PC-9 (cell line): Measurements from ENCODE around the gene GABRB1. TPM values are rescaled to one million over a fixed set of nuclear protein-coding genes. Genes with fewer than 3 reads are reported as not detected.

ENCODE experiments used
- BruUV-seq: library from RNA; stranded (reverse); fragments of 400-500 nt; replicated peaks from 2 replicates; lab custom pipeline; 2021; lab: Mats Ljungman, UMichigan
- CTCF ChIA-PET: fragments of 300-600 bp; sonication (Branson Sonifier 250); formaldehyde crosslinking; loops from one replicate; lab custom pipeline; 2022; ENCODE audit warnings: antibody characterized with exemption; lab: Charles Lee
- POLR2A ChIA-PET: fragments of 300-600 bp; sonication (Branson Sonifier 250); formaldehyde crosslinking; loops from one replicate; lab custom pipeline; 2022; ENCODE audit warnings: antibody characterized with exemption; ENCODE audit not compliant: unreplicated experiment; lab: Charles Lee
- DNase-seq, 2 experiments: peaks; one replicate each; pipeline versions ENCODE4 v3.0.0 to v3.0.0-alpha.2; 2015 to 2022; ENCODE audit warnings: mixed read lengths in 1 of 2
- H2AFZ ChIP-seq: fragments of 200-600 bp; sonication (generic); 2 replicates; pipeline ENCODE4 v1.8.1; 2017; ENCODE audit warnings: antibody characterized with exemption
- H3F3A ChIP-seq: fragments of 200-600 bp; sonication (generic); 2 replicates; pipeline ENCODE4 v1.8.1; 2017; ENCODE audit warnings: antibody characterized with exemption, mild to moderate bottlenecking, low read depth; ENCODE audit not compliant: insufficient read depth
- H3K27ac ChIP-seq: fragments of 200-600 bp; sonication (generic); 2 replicates; pipeline ENCODE4 v1.6.1; 2016; ENCODE audit warnings: mixed run types
- H3K27me3 ChIP-seq: fragments of 200-600 bp; sonication (generic); 2 replicates; pipeline ENCODE4 v1.6.1; 2016; ENCODE audit warnings: low read depth, mixed run types; ENCODE audit not compliant: insufficient read depth
- H3K36me3 ChIP-seq: fragments of 200-600 bp; sonication (generic); 2 replicates; pipeline ENCODE4 v1.6.1; 2016; ENCODE audit warnings: low read depth, mixed run types
- H3K4me1 ChIP-seq: fragments of 200-600 bp; sonication (generic); replicated peaks from 2 replicates; pipeline ENCODE4 v1.6.1; 2016; ENCODE audit warnings: mixed run types; ENCODE audit not compliant: insufficient read depth
- H3K4me2 ChIP-seq: fragments of 200-600 bp; sonication (generic); 2 replicates; pipeline ENCODE4 v1.6.1; 2017; ENCODE audit warnings: mixed run types
- H3K4me3 ChIP-seq: fragments of 200-600 bp; sonication (generic); 2 replicates; pipeline ENCODE4 v1.6.1; 2016; ENCODE audit warnings: mixed run types
- H3K79me2 ChIP-seq: fragments of 200-600 bp; sonication (generic); 2 replicates; pipeline ENCODE4 v1.6.1; 2017; ENCODE audit warnings: low read depth, mixed run types
- H3K9me2 ChIP-seq: fragments of 200-600 bp; sonication (generic); 2 replicates; pipeline ENCODE4 v1.8.1; 2017; ENCODE audit warnings: mild to moderate bottlenecking; ENCODE audit not compliant: insufficient read depth
- H3K9me3 ChIP-seq: fragments of 200-600 bp; sonication (generic); 2 replicates; pipeline ENCODE4 v1.8.1; 2016; ENCODE audit warnings: low read depth; ENCODE audit not compliant: insufficient read depth
- H4K20me1 ChIP-seq: fragments of 200-600 bp; sonication (generic); 2 replicates; pipeline ENCODE4 v1.8.1; 2017; ENCODE audit not compliant: insufficient read depth
- CTCF ChIP-seq: fragments of 200-600 bp; sonication (generic); conservative IDR thresholded peaks from 2 replicates; pipeline ENCODE4 v1.6.1; 2017; ENCODE audit warnings: mixed run types, antibody characterized with exemption, mild to moderate bottlenecking, moderate library complexity
- EZH2 ChIP-seq: fragments of 200-600 bp; sonication (generic); IDR thresholded peaks from 2 replicates; pipeline ENCODE4 v1.8.0; 2017; ENCODE audit warnings: antibody characterized with exemption, low read depth
- intact Hi-C: fragments of 100-400 bp; cut with micrococcal nuclease; formaldehyde crosslinking; loops from one replicate; pipeline ENCODE4 v1.10.0; 2022; ENCODE audit not compliant: unreplicated experiment
- total RNA-seq: library from RNA; stranded (reverse); gene quantifications from 2 replicates; pipeline ENCODE4 v1.2.3, GENCODE V29; 2021

Gene GABRB1
- total RNA-seq, 1 experiment from 2014 or later: not detected

- Histone ChIP-seq H3K4me2 (no peak overlapping the region), H4K20me1 (no peaks in the 10 kb centered on the region), H3K27me3 (no peaks in the 10 kb centered on the region), H3K36me3 (no peaks in the 10 kb centered on the region), H3K4me3 (no peak overlapping the region), H3K4me1 (no peaks in the 10 kb centered on the region; the same call in 1 of the 2 replicates), H3K9me2 (no peaks in the 10 kb centered on the region), H3F3A (no peaks in the 10 kb centered on the region), H2AFZ (no peak overlapping the region), H3K27ac (peak overlapping the region; percentile 27), H3K9me3 (no peaks in the 10 kb centered on the region), H3K79me2 (no peaks in the 10 kb centered on the region)
- BruUV-seq: no TSS peak
- no peak for DNase-seq
- intact Hi-C loops: no loop called here
- TF ChIP-seq EZH2: no peak
- TF ChIP-seq CTCF: no peak
- ChIA-PET POLR2A (no interaction called here), CTCF (no interaction called here)
Measured at GRCh38 chr4:47071901-47072341, 40.6 kb downstream of the GABRB1 start.

- Histone ChIP-seq H3K9me3 (no peaks in the 10 kb centered on the region), H3K9me2 (no peaks in the 10 kb centered on the region), H3K4me3 (no peak overlapping the region), H3K36me3 (no peaks in the 10 kb centered on the region), H3K27me3 (no peaks in the 10 kb centered on the region), H3K27ac (no peak overlapping the region), H3K4me1 (no peaks in the 10 kb centered on the region; the same call in 1 of the 2 replicates), H3F3A (no peaks in the 10 kb centered on the region), H3K79me2 (no peaks in the 10 kb centered on the region), H4K20me1 (no peaks in the 10 kb centered on the region), H2AFZ (no peak overlapping the region), H3K4me2 (no peak overlapping the region)
- TF ChIP-seq CTCF (no peak), EZH2 (no peak)
- ChIA-PET CTCF (no interaction called here), POLR2A (no interaction called here)
- BruUV-seq: no TSS peak
- DNase-seq: no peak
- intact Hi-C loops: no loop called here
Measured at GRCh38 chr4:47073647-47074046, 42.3 kb downstream of the GABRB1 start.

- Histone ChIP-seq H2AFZ (no peak overlapping the region), H3K4me3 (no peak overlapping the region), H3K36me3 (no peaks in the 10 kb centered on the region), H3K9me2 (no peaks in the 10 kb centered on the region), H3K27me3 (no peaks in the 10 kb centered on the region), H3K9me3 (no peaks in the 10 kb centered on the region), H3F3A (no peaks in the 10 kb centered on the region), H3K4me1 (no peaks in the 10 kb centered on the region; the same call in 1 of the 2 replicates), H4K20me1 (no peaks in the 10 kb centered on the region), H3K27ac (no peak overlapping the region), H3K4me2 (no peak overlapping the region), H3K79me2 (no peaks in the 10 kb centered on the region)
- intact Hi-C loops: no loop called here
- ChIA-PET CTCF (no interaction called here), POLR2A (no interaction called here)
- no TSS peak for BruUV-seq
- TF ChIP-seq CTCF (no peak), EZH2 (no peak)
- DNase-seq: no peak
Measured at GRCh38 chr4:47074816-47075215, 43.4 kb downstream of the GABRB1 start.
